GM18502 (cell line): ENCODE data around the gene GABRD.

Experiments used
- ATAC-seq: cut with Tn5 transposase; IDR thresholded peaks from one replicate; pipeline ENCODE4 v1.9.1; 2021; ENCODE audit warnings: mild to moderate bottlenecking; ENCODE audit not compliant: unreplicated experiment, poor library complexity

The GABRD gene

GRCh38 chr1:2033165-2033564, 14.0 kb downstream of the GABRD start:
- no peak for ATAC-seq

GRCh38 chr1:2036287-2036686, 17.1 kb downstream of the GABRD start:
- ATAC-seq: no peak

- ATAC-seq: no peak
These were observed 18.3 kb downstream of the GABRD start for GRCh38 chr1:2037314-2037979.

GRCh38 chr1:2038229-2038628, 19.1 kb downstream of the GABRD start:
- no peak for ATAC-seq

- no peak for ATAC-seq
These were observed 20.1 kb downstream of the GABRD start for GRCh38 chr1:2039251-2039650.

GRCh38 chr1:2041305-2041704, 22.2 kb downstream of the GABRD start:
- ATAC-seq: no peak

GRCh38 chr1:2041887-2042286, 22.7 kb downstream of the GABRD start:
- no peak for ATAC-seq

GRCh38 chr1:2042830-2043773, 24.0 kb downstream of the GABRD start:
- ATAC-seq: no peak

GRCh38 chr1:2043886-2044285, 24.7 kb downstream of the GABRD start:
- no peak for ATAC-seq

GRCh38 chr1:2044510-2045319, 25.6 kb downstream of the GABRD start:
- ATAC-seq: peak; percentile 50

- no peak for ATAC-seq
These were observed 26.5 kb downstream of the GABRD start for GRCh38 chr1:2045468-2046173.

GRCh38 chr1:2046174-2046917, 27.2 kb downstream of the GABRD start:
- no peak for ATAC-seq

- ATAC-seq: no peak
These were observed 28.0 kb downstream of the GABRD start for GRCh38 chr1:2046953-2047748.

GRCh38 chr1:2047749-2048729, 28.9 kb downstream of the GABRD start:
- no peak for ATAC-seq

- no peak for ATAC-seq
These were observed 30.1 kb downstream of the GABRD start for GRCh38 chr1:2049225-2049717.

- peak; percentile 82 for ATAC-seq
These were observed 30.7 kb downstream of the GABRD start, which contains the start of gene PRKCZ for GRCh38 chr1:2049718-2050431. PRKCZ (plus strand) TSS chr1:2050411; CDS start chr1:2050631, 220 bp downstream.

- ATAC-seq: peak; percentile 16
These were observed 31.3 kb downstream of the GABRD start for GRCh38 chr1:2050461-2050792.
